ENCODE results near the gene OASL. TPM values are rescaled to one million over a fixed set of nuclear protein-coding genes. Genes with fewer than 3 reads are reported as not detected.

The OASL gene
- total and polyA plus RNA-seq, 4 donors: 0.49 to 3.1 (median 1.3) TPM

GRCh38 chr12:120991965-120992364 lies 47.1 kb downstream of the OASL start:
- DNase-seq: no peak
- H3K4me1 ChIP-seq (ENCODE audit: control insufficient read depth in 1 of 2, insufficient read depth in 2 of 2, low read length in 2 of 2): no peaks in the 10 kb centered on the region
- ATAC-seq (ENCODE audit: low FRiP score): no peak
- no peak overlapping the region for H3K4me3 ChIP-seq (ENCODE audit: low read length in 2 of 2)
- H3K27ac ChIP-seq (ENCODE audit: low read depth in 1 of 2, low read length in 2 of 2): no peak overlapping the region
- no peaks in the 10 kb centered on the region for H3K27me3 ChIP-seq (ENCODE audit: control insufficient read depth in 1 of 2, insufficient read depth in 2 of 2, low read length in 1 of 2)
- intact Hi-C loops (cut with DNase I): no loop called here
- H3K9me3 ChIP-seq (ENCODE audit: control insufficient read depth, low read length): no peaks in the 10 kb centered on the region
- no peaks in the 10 kb centered on the region for H3K36me3 ChIP-seq (ENCODE audit: control insufficient read depth in 1 of 2, insufficient read depth in 2 of 2, low read length in 1 of 2)

DNA sequence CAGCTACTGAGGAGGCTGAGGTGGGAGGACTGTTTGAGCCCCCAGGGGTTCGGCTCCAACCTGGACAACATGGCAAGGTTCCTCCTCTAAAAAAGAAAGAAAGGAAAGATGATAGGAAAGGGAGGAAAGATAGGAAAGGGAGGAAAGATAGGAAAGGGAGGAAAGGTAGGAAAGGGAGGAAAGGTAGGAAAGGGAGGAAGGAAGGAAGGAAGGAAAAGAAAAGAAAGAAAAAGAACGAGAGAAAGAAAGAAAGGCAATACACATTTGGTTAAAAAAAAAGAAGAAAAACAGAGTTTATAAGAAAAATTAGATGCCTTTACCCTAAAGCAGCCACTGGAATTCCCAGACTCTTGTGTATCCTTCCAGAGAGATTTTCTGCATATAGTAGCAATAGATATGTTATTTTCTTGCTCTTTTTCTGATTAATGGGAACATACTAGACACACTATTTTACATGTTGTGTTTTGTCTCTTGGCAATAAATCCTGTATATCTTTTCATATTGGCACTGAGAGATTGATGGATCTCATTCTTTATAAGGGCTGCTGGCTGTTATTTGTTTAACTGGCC lies 48.5 kb downstream of the OASL start:
- DNase-seq (no peak), ATAC-seq (ENCODE audit: low FRiP score) (no peak)
- Histone ChIP-seq H3K4me1 (ENCODE audit: control insufficient read depth in 1 of 2, insufficient read depth in 2 of 2, low read length in 2 of 2) (no peaks in the 10 kb centered on the region), H3K27me3 (ENCODE audit: control insufficient read depth in 1 of 2, insufficient read depth in 2 of 2, low read length in 1 of 2) (no peaks in the 10 kb centered on the region), H3K4me3 (ENCODE audit: low read length in 2 of 2) (no peak overlapping the region), H3K36me3 (ENCODE audit: control insufficient read depth in 1 of 2, insufficient read depth in 2 of 2, low read length in 1 of 2) (no peaks in the 10 kb centered on the region), H3K9me3 (ENCODE audit: control insufficient read depth, low read length) (no peaks in the 10 kb centered on the region), H3K27ac (ENCODE audit: low read depth in 1 of 2, low read length in 2 of 2) (no peak overlapping the region)
- intact Hi-C loops (cut with DNase I): no loop called here
- 73 to 76% methylated on average over 2 of the region's 2 CpGs for WGBS, 2 donors

DNA sequence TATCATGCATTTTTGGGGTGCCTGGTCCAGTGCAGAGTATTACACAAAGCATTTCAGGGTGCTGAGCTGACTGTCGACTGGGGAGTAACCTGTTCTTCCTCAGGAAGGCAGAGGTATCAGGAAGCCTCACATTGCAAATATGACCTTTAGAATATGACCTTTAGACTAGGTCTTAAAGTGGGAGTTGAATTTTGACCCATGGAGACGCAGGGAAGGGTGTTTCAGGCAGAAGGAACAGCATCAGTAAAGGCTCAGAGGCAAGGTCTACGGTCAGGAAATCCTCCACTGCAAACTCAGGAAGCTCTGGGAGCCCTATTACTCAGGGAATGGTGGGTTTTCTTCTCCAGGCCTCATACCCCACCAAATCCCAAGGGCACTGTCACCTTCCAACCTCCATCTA lies 49.4 kb downstream of the OASL start:
- Histone ChIP-seq H3K27me3 (ENCODE audit: control insufficient read depth in 1 of 2, insufficient read depth in 2 of 2, low read length in 1 of 2) (no peaks in the 10 kb centered on the region), H3K4me1 (ENCODE audit: control insufficient read depth in 1 of 2, insufficient read depth in 2 of 2, low read length in 2 of 2) (no peaks in the 10 kb centered on the region), H3K4me3 (ENCODE audit: low read length in 2 of 2) (no peak overlapping the region), H3K9me3 (ENCODE audit: control insufficient read depth, low read length) (no peaks in the 10 kb centered on the region), H3K36me3 (ENCODE audit: control insufficient read depth in 1 of 2, insufficient read depth in 2 of 2, low read length in 1 of 2) (no peaks in the 10 kb centered on the region), H3K27ac (ENCODE audit: low read depth in 1 of 2, low read length in 2 of 2) (no peak overlapping the region)
- ATAC-seq (ENCODE audit: low FRiP score) (no peak), DNase-seq (no peak)
- intact Hi-C loops (cut with DNase I): loop anchor here in 1 of 2 donors (10.0 kb wide), 1 partner anchor 395 kb away; no protein-coding TSS in a partner anchor
- 93 to 97% methylated on average over 3 of the region's 3 CpGs for WGBS, 2 donors

- Histone ChIP-seq H3K27ac (ENCODE audit: low read depth in 1 of 2, low read length in 2 of 2) (no peak overlapping the region), H3K27me3 (ENCODE audit: control insufficient read depth in 1 of 2, insufficient read depth in 2 of 2, low read length in 1 of 2) (no peaks in the 10 kb centered on the region), H3K4me1 (ENCODE audit: control insufficient read depth in 1 of 2, insufficient read depth in 2 of 2, low read length in 2 of 2) (no peaks in the 10 kb centered on the region), H3K9me3 (ENCODE audit: control insufficient read depth, low read length) (no peaks in the 10 kb centered on the region), H3K36me3 (ENCODE audit: control insufficient read depth in 1 of 2, insufficient read depth in 2 of 2, low read length in 1 of 2) (no peaks in the 10 kb centered on the region), H3K4me3 (ENCODE audit: low read length in 2 of 2) (no peak overlapping the region)
- ATAC-seq (ENCODE audit: low FRiP score) (no peak), DNase-seq (no peak)
- WGBS, 2 donors: 92 to 94% methylated on average over 17 of the region's 17 CpGs
- intact Hi-C loops (cut with DNase I): loop anchor here in 1 of 2 donors (10.0 kb wide), 1 partner anchor 394 kb away; no protein-coding TSS in a partner anchor
Observed at GRCh38 chr12:120988658-120989057, 50.4 kb downstream of the OASL start.

DNA sequence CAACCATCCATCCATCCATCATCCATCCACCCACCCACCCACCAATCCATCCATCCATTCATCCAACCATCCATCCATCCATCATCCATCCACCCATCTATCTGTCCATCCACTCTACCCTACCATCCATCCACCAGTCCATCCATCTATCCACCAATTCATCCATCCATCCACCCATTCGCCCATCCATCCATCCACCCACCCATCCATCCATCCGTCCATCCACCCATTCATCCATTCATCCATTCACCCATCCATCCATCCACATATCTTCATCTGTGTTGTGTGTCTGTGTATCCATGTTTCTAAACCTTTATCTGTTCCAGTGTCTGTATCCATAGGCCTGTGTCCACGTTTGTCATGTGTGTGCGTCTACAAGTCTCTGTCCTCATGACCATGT lies 50.8 kb downstream of the OASL start:
- Histone ChIP-seq H3K4me1 (ENCODE audit: control insufficient read depth in 1 of 2, insufficient read depth in 2 of 2, low read length in 2 of 2) (no peaks in the 10 kb centered on the region), H3K27ac (ENCODE audit: low read depth in 1 of 2, low read length in 2 of 2) (no peak overlapping the region), H3K9me3 (ENCODE audit: control insufficient read depth, low read length) (no peaks in the 10 kb centered on the region), H3K36me3 (ENCODE audit: control insufficient read depth in 1 of 2, insufficient read depth in 2 of 2, low read length in 1 of 2) (no peaks in the 10 kb centered on the region), H3K27me3 (ENCODE audit: control insufficient read depth in 1 of 2, insufficient read depth in 2 of 2, low read length in 1 of 2) (no peaks in the 10 kb centered on the region), H3K4me3 (ENCODE audit: low read length in 2 of 2) (no peak overlapping the region)
- intact Hi-C loops (cut with DNase I): loop anchor here in 1 of 2 donors (10.0 kb wide), 1 partner anchor 393 kb away; no protein-coding TSS in a partner anchor
- WGBS, 2 donors: 93 to 95% methylated on average over 4 of the region's 4 CpGs
- ATAC-seq (ENCODE audit: low FRiP score) (no peak), DNase-seq (no peak)

GRCh38 chr12:120984351-120984898 lies 54.6 kb downstream of the OASL start:
- H3K27me3 ChIP-seq (ENCODE audit: control insufficient read depth in 1 of 2, insufficient read depth in 2 of 2, low read length in 1 of 2): no peaks in the 10 kb centered on the region
- no peak overlapping the region for H3K4me3 ChIP-seq (ENCODE audit: low read length in 2 of 2)
- no peaks in the 10 kb centered on the region for H3K36me3 ChIP-seq (ENCODE audit: control insufficient read depth in 1 of 2, insufficient read depth in 2 of 2, low read length in 1 of 2)
- H3K9me3 ChIP-seq (ENCODE audit: control insufficient read depth, low read length): no peaks in the 10 kb centered on the region
- H3K27ac ChIP-seq (ENCODE audit: low read depth in 1 of 2, low read length in 2 of 2): no peak overlapping the region
- DNase-seq: no peak
- ATAC-seq (ENCODE audit: low FRiP score): no peak
- intact Hi-C loops (cut with DNase I): loop anchor here in 1 of 2 donors (10.0 kb wide), 1 partner anchor 390 kb away; no protein-coding TSS in a partner anchor
- 84 to 86% methylated on average over 3 of the region's 3 CpGs for WGBS, 2 donors
- no peaks in the 10 kb centered on the region for H3K4me1 ChIP-seq (ENCODE audit: control insufficient read depth in 1 of 2, insufficient read depth in 2 of 2, low read length in 2 of 2)

GRCh38 chr12:120983759-120984158 lies 55.3 kb downstream of the OASL start:
- DNase-seq (no peak), ATAC-seq (ENCODE audit: low FRiP score) (no peak)
- no peaks in the 10 kb centered on the region for H3K27me3 ChIP-seq (ENCODE audit: control insufficient read depth in 1 of 2, insufficient read depth in 2 of 2, low read length in 1 of 2)
- no peaks in the 10 kb centered on the region for H3K4me1 ChIP-seq (ENCODE audit: control insufficient read depth in 1 of 2, insufficient read depth in 2 of 2, low read length in 2 of 2)
- H3K36me3 ChIP-seq (ENCODE audit: control insufficient read depth in 1 of 2, insufficient read depth in 2 of 2, low read length in 1 of 2): no peaks in the 10 kb centered on the region
- H3K4me3 ChIP-seq (ENCODE audit: low read length in 2 of 2): no peak overlapping the region
- no peak overlapping the region for H3K27ac ChIP-seq (ENCODE audit: low read depth in 1 of 2, low read length in 2 of 2)
- intact Hi-C loops (cut with DNase I): loop anchor here in 1 of 2 donors (10.0 kb wide), 1 partner anchor 389 kb away; no protein-coding TSS in a partner anchor
- H3K9me3 ChIP-seq (ENCODE audit: control insufficient read depth, low read length): no peaks in the 10 kb centered on the region
- WGBS, 2 donors: 81 to 87% methylated on average over 4 of the region's 4 CpGs

GRCh38 chr12:120982659-120983058 lies 56.4 kb downstream of the OASL start:
- Histone ChIP-seq H3K27me3 (ENCODE audit: control insufficient read depth in 1 of 2, insufficient read depth in 2 of 2, low read length in 1 of 2) (no peaks in the 10 kb centered on the region), H3K4me1 (ENCODE audit: control insufficient read depth in 1 of 2, insufficient read depth in 2 of 2, low read length in 2 of 2) (no peaks in the 10 kb centered on the region), H3K4me3 (ENCODE audit: low read length in 2 of 2) (no peak overlapping the region), H3K27ac (ENCODE audit: low read depth in 1 of 2, low read length in 2 of 2) (no peak overlapping the region), H3K36me3 (ENCODE audit: control insufficient read depth in 1 of 2, insufficient read depth in 2 of 2, low read length in 1 of 2) (no peaks in the 10 kb centered on the region), H3K9me3 (ENCODE audit: control insufficient read depth, low read length) (no peaks in the 10 kb centered on the region)
- 81 to 85% methylated on average over 7 of the region's 7 CpGs for WGBS, 2 donors
- intact Hi-C loops (cut with DNase I): loop anchor here in 1 of 2 donors (10.0 kb wide), 1 partner anchor 388 kb away; no protein-coding TSS in a partner anchor
- ATAC-seq (ENCODE audit: low FRiP score): no peak
- no peak for DNase-seq

DNA sequence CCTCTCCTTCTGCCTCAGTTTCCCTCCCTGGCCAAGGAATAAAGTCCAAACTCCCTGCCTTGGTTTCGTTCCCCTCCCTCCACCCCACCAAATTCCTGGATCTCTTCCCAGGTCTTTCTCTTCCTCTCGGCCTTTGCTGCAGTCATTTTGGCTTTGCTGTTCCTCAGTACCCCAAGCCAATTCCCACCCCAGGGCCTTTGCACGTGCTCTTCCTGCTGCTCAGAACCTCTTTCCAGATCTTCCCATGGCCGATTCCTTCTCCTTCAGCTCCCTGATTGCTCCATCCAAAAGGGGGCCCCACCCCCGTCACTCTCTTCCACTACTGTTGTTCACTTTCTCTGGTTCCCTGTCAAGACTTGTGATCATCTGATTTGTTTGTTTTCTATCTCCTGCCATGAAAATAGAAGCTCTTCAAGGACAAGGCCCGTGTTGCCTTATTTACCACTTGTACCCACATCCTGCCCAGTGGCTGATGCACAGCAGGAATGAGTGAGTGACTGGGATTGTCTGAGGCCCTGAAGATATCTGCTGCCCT lies 57.6 kb downstream of the OASL start:
- no peaks in the 10 kb centered on the region for H3K9me3 ChIP-seq (ENCODE audit: control insufficient read depth, low read length)
- intact Hi-C loops (cut with DNase I): loop anchor here in 1 of 2 donors (10.0 kb wide), 1 partner anchor 387 kb away; no protein-coding TSS in a partner anchor
- H3K4me3 ChIP-seq (ENCODE audit: low read length in 2 of 2): no peak overlapping the region
- no peaks in the 10 kb centered on the region for H3K4me1 ChIP-seq (ENCODE audit: control insufficient read depth in 1 of 2, insufficient read depth in 2 of 2, low read length in 2 of 2)
- ATAC-seq (ENCODE audit: low FRiP score) (no peak), DNase-seq (no peak)
- no peak overlapping the region for H3K27ac ChIP-seq (ENCODE audit: low read depth in 1 of 2, low read length in 2 of 2)
- no peaks in the 10 kb centered on the region for H3K36me3 ChIP-seq (ENCODE audit: control insufficient read depth in 1 of 2, insufficient read depth in 2 of 2, low read length in 1 of 2)
- H3K27me3 ChIP-seq (ENCODE audit: control insufficient read depth in 1 of 2, insufficient read depth in 2 of 2, low read length in 1 of 2): no peaks in the 10 kb centered on the region
- 87 to 88% methylated on average over 6 of the region's 6 CpGs for WGBS, 2 donors

Measured in aorta (tissue), 5 donors.